DMS 273 (cell line): Measurements from ENCODE around the gene PTPN3.
"Not testable (repeated sequence)": the region's sequence is repeated elsewhere in the genome, so short reads cannot be mapped to it uniquely, and the experiment has no call there.

Experiments
- DNase-seq: peaks from one replicate; lab custom pipeline; 2025; ENCODE audit not compliant: unreplicated experiment; lab: John Stamatoyannopoulos, UW

PTPN3 gene

GRCh38 chr9:109351032-109351431 is 147.1 kb downstream of the PTPN3 start:
- DNase-seq: no peak

- peak; percentile 50 for DNase-seq
Observed at GRCh38 chr9:109349421-109349846, 148.7 kb downstream of the PTPN3 start.

GRCh38 chr9:109346904-109347303 is 151.2 kb downstream of the PTPN3 start:
- DNase-seq: no peak

GRCh38 chr9:109344866-109345265 is 153.2 kb downstream of the PTPN3 start:
- DNase-seq: no peak

GRCh38 chr9:109342878-109343277 is 155.2 kb downstream of the PTPN3 start:
- no peak for DNase-seq

GRCh38 chr9:109341561-109341960 is 156.5 kb downstream of the PTPN3 start:
- peak; percentile 14 for DNase-seq

GRCh38 chr9:109340979-109341378 is 157.1 kb downstream of the PTPN3 start:
- DNase-seq: not testable (repeated sequence)

GRCh38 chr9:109336409-109336808 is 161.7 kb downstream of the PTPN3 start:
- DNase-seq: no peak

GRCh38 chr9:109335929-109336328 is 162.2 kb downstream of the PTPN3 start:
- DNase-seq: no peak

- DNase-seq: no peak
Observed at GRCh38 chr9:109335121-109335520, 163.0 kb downstream of the PTPN3 start.

- peak; percentile 55 for DNase-seq
Observed at GRCh38 chr9:109331353-109331752, 166.8 kb downstream of the PTPN3 start.

- DNase-seq: peak; percentile 55
Observed at GRCh38 chr9:109329638-109330258, 168.4 kb downstream of the PTPN3 start.

- peak; percentile 69 for DNase-seq
Observed at GRCh38 chr9:109328978-109329637, 169.0 kb downstream of the PTPN3 start.
